Uterus (tissue), 4 donors: ENCODE results near the gene HSFX1. TPM values are rescaled to one million over a fixed set of nuclear protein-coding genes. Genes with fewer than 3 reads are reported as not detected.

Experiments used
- DNase-seq, 2 donors: peaks; one replicate each; pipeline ENCODE4 v3.0.0-alpha.2; 2019 to 2020
- H3K27ac ChIP-seq, 2 donors: fragments of 200-600 bp; sonication (generic); 1 replicate in 1 of 2; 2 replicates in 1 of 2; pipeline ENCODE4 v1.5.1; 2016 to 2018
- H3K27me3 ChIP-seq, 2 donors: fragments of 200-600 bp; sonication (generic); one replicate each; pipeline ENCODE4 v1.5.1; 2018 to 2019; ENCODE audit warnings: control low read depth in 1 of 2
- H3K36me3 ChIP-seq, 2 donors: fragments of 200-600 bp; sonication (generic); one replicate each; pipeline ENCODE4 v1.5.1; 2019; ENCODE audit warnings: control low read depth in 1 of 2
- H3K4me1 ChIP-seq, 2 donors: fragments of 200-600 bp; sonication (generic); one replicate each; pipeline ENCODE4 v1.5.1; 2018 to 2019; ENCODE audit warnings: control low read depth in 1 of 2
- H3K4me3 ChIP-seq, 2 donors: fragments of 200-600 bp; sonication (generic); 1 replicate in 1 of 2; 2 replicates in 1 of 2; pipeline ENCODE4 v1.5.1; 2018 to 2019; ENCODE audit warnings: mild to moderate bottlenecking in 1 of 2
- H3K9me3 ChIP-seq, 2 donors: fragments of 200-600 bp; sonication (generic); one replicate each; pipeline ENCODE4 v1.5.1; 2019; ENCODE audit warnings: control low read depth in 1 of 2
- CTCF ChIP-seq, 4 experiments: fragments of 200-600 bp in 2 of 4; fragments of 450-650 bp in 2 of 4; sonication (generic) in 2 of 4; IDR thresholded peaks; one replicate each; pipeline ENCODE4 v1.5.1; 2016 to 2019; ENCODE audit warnings: antibody characterized with exemption in 4 of 4, mild to moderate bottlenecking in 2 of 4, moderate library complexity in 1 of 4
- POLR2A ChIP-seq, 2 donors: fragments of 450-650 bp; IDR thresholded peaks; one replicate each; pipeline ENCODE4 v1.6.1; 2016; ENCODE audit warnings: antibody characterized with exemption in 2 of 2, mild to moderate bottlenecking in 1 of 2, moderate library complexity in 1 of 2
- intact Hi-C: fragments of 100-400 bp; cut with DNase I; formaldehyde crosslinking; loops from one replicate; pipeline ENCODE4 v1.15.1; 2023; ENCODE audit warnings: low total_unique reads
- small RNA-seq: library from RNA; depleted of rRNA; stranded (forward); fragments of <200 nt; gene quantifications from one replicate; pipeline ENCODE3, GENCODE V24; 2016
- total RNA-seq, 4 donors: library from RNA; depleted of rRNA in 3 of 4; stranded (reverse); fragments of >200 nt in 3 of 4; gene quantifications; one replicate each; pipeline versions ENCODE4 v1.1.0 to v1.2.4, GENCODE V29; 2014 to 2023
- donor health status: DM: yes; HTN: yes; CAD: no.

HSFX1 gene
- total RNA-seq, 4 donors from 2014 or later, result 2.4 to 4.0 TPM; not detected in 2

GRCh38 chrX:149818652-149819051, 44.8 kb downstream of the HSFX1 start:
- Histone ChIP-seq H3K27me3 (no peaks in the 10 kb centered on the region), H3K4me3 (no peak overlapping the region), H3K4me1 (no peaks in the 10 kb centered on the region), H3K9me3 (no peaks in the 10 kb centered on the region), H3K27ac (no peak overlapping the region), H3K36me3 (no peaks in the 10 kb centered on the region)
- intact Hi-C loops, result no loop called here
- DNase-seq, result no peak
- TF ChIP-seq CTCF (IDR thresholded peaks at IDR 0.05), result no peak
- no peak for TF ChIP-seq POLR2A (IDR thresholded peaks at IDR 0.05)

- no peak overlapping the region for H3K4me3 ChIP-seq
- TF ChIP-seq POLR2A (IDR thresholded peaks at IDR 0.05) (no peak), CTCF (IDR thresholded peaks at IDR 0.05) (no peak)
- H3K27me3 ChIP-seq, result no peaks in the 10 kb centered on the region
- H3K27ac ChIP-seq, result no peak overlapping the region
- no peaks in the 10 kb centered on the region for H3K4me1 ChIP-seq
- no peaks in the 10 kb centered on the region for H3K36me3 ChIP-seq
- intact Hi-C loops, result no loop called here
- DNase-seq, result no peak
- H3K9me3 ChIP-seq, result no peaks in the 10 kb centered on the region
Observed at GRCh38 chrX:149819371-149819770, 45.5 kb downstream of the HSFX1 start.

GRCh38 chrX:149825424-149825823, 51.6 kb downstream of the HSFX1 start:
- Histone ChIP-seq H3K27ac (no peak overlapping the region), H3K36me3 (no peaks in the 10 kb centered on the region), H3K4me1 (no peaks in the 10 kb centered on the region), H3K9me3 (no peaks in the 10 kb centered on the region), H3K4me3 (no peak overlapping the region), H3K27me3 (no peaks in the 10 kb centered on the region)
- intact Hi-C loops, result no loop called here
- TF ChIP-seq CTCF (IDR thresholded peaks at IDR 0.05) (no peak), POLR2A (IDR thresholded peaks at IDR 0.05) (no peak)
- DNase-seq, result no peak

Small RNAs within 50 kb of the gene (small RNA-seq; reads per million reads assigned to genes)
- gene AC244098.1, result not detected
- not detected for gene AC244098.2
- not detected for gene AC244098.3

Other genes starting within 250 kb of the HSFX1 start
- 10 to 100 TPM in 3 of 4 donors, 1 to 10 TPM in 1; 9.1 to 23.6 (median 13.6) TPM for gene EOLA1, start 233.1 kb upstream of the HSFX1 start, total RNA-seq
- gene HSFX3, start 224.1 kb upstream of the HSFX1 start, total RNA-seq, result not detected
- not detected for gene MAGEA9B, start 186.6 kb upstream of the HSFX1 start, total RNA-seq
- gene HSFX2, start 178.8 kb upstream of the HSFX1 start, total RNA-seq, result not detected
- 10 to 100 TPM in 2 of 4 donors, 1 to 10 TPM in 2; 2.0 to 33.9 (median 16.7) TPM for gene TMEM185A, start 142.3 kb upstream of the HSFX1 start, total RNA-seq
- not detected for gene MAGEA11, start 62.0 kb upstream of the HSFX1 start, total RNA-seq
- gene MAGEA9, start 7.9 kb downstream of the HSFX1 start, total RNA-seq, result not detected
- gene MAGEA8, start 107.1 kb downstream of the HSFX1 start, total RNA-seq, result not detected
- not detected for gene HSFX4, start 155.5 kb downstream of the HSFX1 start, total RNA-seq
- 10 to 100 TPM in 3 of 4 donors, 1 to 10 TPM in 1; 2.3 to 35.4 (median 13.6) TPM for gene EOLA2, start 164.4 kb downstream of the HSFX1 start, total RNA-seq